ENCODE results near the gene ABTB2.

Gene ABTB2

GRCh38 chr11:34299284-34299972 is 58.4 kb downstream of the ABTB2 start:
- in situ Hi-C loops (cut with MboI; ENCODE audit: low sequenced_read_pairs): no loop called here

GRCh38 chr11:34298871-34299270 is 58.9 kb downstream of the ABTB2 start:
- in situ Hi-C loops (cut with MboI; ENCODE audit: low sequenced_read_pairs): no loop called here

DNA sequence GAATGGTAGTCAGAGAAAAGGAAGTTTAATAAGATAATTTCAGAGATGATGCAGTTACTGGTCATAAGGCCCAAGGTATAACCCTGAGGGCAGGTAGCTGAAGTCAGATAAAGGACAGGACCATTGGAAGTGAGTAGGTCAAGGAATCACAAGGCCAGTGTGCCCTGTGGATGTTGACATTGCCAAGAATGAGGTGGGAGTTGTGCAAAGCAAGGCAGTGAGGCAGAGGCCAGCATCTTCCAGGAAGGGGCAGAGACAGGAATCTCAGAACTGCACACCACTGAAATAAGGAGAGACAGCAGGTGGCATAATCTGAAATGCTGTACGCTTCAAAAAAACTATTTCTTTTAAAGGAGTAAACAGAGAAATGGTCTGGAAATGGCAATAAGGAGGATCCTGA is 61.4 kb downstream of the ABTB2 start:
- in situ Hi-C loops (cut with MboI; ENCODE audit: low sequenced_read_pairs): no loop called here

GRCh38 chr11:34292546-34292945 is 65.3 kb downstream of the ABTB2 start:
- in situ Hi-C loops (cut with MboI; ENCODE audit: low sequenced_read_pairs): no loop called here

DNA sequence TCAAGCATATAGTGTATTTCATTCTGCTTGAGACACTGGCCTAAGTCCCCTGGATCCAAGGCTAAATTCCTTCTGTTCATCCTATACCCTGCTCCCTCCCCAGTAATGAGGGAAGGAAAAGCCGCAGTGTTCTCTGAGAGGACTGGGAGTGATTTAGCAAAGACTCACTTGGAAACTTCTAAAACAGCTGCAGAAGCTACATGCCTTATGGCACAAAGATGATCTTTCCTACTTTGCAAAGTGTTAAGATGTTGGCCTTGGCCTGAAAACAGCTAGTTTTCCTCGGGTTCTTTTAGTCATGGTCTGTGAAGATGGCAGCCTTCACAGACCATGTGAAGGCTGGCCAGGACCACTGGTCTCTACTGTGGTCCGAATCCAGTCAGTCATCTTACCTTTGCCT is 65.7 kb downstream of the ABTB2 start:
- in situ Hi-C loops (cut with MboI; ENCODE audit: low sequenced_read_pairs): no loop called here

GRCh38 chr11:34290926-34291325 is 66.9 kb downstream of the ABTB2 start:
- in situ Hi-C loops (cut with MboI; ENCODE audit: low sequenced_read_pairs): no loop called here

GRCh38 chr11:34288492-34288891 is 69.3 kb downstream of the ABTB2 start:
- in situ Hi-C loops (cut with MboI; ENCODE audit: low sequenced_read_pairs): no loop called here

DNA sequence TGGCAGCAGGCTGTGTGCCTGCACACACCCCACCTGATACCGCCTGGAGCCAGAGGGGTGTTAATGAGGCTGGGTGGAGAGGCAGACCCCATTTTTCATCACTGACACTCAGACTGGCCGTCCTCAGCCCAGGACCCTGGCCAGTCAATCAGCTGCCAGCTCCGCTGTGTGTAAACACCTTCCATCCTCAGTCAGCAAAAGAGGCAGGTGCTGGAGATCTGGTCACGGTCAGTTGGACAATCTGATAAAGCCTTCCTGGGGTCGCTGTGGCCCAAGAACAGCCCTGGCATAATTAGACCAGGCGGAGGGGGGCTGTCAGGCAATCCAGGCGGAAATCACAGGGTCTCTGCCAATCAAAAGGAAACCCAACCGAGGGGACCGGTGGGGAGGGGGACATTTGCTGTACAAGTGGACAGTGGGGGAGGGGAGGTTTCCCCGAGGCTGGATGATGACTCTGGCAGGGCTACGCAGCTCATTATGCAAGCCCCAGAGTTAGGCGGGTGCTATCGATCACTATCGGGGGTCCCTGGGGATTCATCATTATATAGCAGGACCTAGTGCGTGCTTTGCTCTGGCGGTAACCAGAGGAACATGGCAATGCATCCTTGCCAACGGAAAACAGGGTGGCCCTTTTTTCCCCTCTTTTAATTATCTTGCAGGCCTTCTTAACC is 72.9 kb downstream of the ABTB2 start:
- in situ Hi-C loops (cut with MboI; ENCODE audit: low sequenced_read_pairs): no loop called here

GRCh38 chr11:34284156-34284555 is 73.7 kb downstream of the ABTB2 start:
- in situ Hi-C loops (cut with MboI; ENCODE audit: low sequenced_read_pairs): no loop called here

DNA sequence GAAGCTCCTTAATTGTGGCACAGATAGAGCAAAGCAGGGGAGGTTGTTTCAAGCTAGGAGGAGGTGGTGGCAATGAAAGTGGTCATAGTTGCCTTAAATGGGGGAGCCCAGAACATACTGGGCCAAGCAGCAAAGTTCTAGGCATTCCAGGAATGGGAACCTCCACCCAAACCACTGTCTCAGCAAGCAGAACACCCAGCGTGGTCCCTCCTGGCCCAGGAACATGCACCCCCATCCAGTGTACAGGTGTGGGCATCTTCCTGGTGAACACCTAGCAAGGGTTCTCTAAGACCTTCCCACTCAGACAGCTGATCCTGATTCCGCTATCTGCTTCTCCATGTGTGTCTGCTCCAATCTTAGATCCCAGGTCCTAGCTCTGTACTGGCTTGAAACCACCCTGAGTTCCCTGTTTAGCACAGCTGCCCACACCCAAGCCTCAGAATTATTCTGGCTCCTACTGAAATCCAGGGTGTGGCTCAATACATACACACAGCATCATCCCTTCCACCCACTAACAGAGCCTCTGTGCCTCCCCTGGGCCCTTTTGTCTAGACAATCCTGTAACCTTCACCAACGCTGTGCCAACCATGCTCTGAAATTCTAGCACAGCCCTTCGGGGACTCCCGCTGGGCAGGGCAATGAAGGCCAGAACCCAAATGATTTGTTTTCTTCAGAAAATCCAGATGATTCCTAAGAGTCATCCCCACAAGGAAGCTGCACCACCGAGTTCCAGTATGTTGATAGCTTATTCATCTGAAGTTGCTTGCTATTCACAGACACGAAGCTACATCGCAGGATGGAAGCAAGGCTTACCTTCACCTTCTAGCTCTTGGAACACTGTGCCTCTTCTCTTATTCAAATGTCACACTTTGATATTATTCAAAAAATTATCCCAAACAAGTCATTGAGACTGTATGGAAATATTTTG is 76.6 kb downstream of the ABTB2 start:
- in situ Hi-C loops (cut with MboI; ENCODE audit: low sequenced_read_pairs): no loop called here

GRCh38 chr11:34278693-34279297 is 79.0 kb downstream of the ABTB2 start:
- in situ Hi-C loops (cut with MboI; ENCODE audit: low sequenced_read_pairs): no loop called here

DNA sequence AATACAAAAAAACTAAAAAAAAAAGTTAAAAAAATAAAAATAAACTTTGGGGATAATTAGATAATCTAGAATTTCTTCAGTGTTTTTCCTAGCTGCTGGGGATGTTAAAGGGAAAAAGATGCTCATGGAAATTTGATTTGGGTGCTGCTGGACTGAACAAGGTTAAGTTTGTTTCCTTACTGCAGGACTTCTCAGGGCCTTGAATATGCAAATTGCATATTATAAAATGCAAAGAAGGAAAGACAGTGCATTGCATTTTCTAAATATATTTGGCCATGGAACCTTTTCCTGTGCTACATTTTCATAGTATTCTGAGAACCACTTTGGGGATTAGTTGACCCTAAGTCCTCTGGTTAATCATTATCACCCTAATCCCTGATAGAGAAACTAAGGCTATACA is 79.6 kb downstream of the ABTB2 start:
- in situ Hi-C loops (cut with MboI; ENCODE audit: low sequenced_read_pairs): no loop called here

DNA sequence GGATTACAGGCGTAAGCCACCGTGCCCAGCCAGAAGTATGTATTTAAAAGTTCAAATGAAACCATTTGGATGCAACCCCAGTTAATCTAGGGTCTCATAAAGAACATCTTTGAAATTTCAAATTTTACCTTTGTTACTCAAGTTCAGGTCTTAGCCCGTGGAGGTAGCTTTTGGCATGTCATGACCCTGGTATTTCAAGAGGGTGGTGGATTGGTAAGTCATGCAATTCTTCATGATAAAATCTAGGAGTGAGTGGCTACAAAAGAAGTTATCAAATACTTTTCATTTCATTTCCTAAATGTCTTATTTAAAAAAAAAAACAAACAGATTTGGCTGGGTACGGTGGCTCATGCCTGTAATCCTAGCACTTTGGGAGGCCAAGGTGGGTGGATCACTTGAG is 80.6 kb downstream of the ABTB2 start:
- in situ Hi-C loops (cut with MboI; ENCODE audit: low sequenced_read_pairs): no loop called here

- in situ Hi-C loops (cut with MboI; ENCODE audit: low sequenced_read_pairs): no loop called here
Observed at GRCh38 chr11:34276352-34276864, 81.4 kb downstream of the ABTB2 start.

GRCh38 chr11:34275486-34275885 is 82.3 kb downstream of the ABTB2 start:
- in situ Hi-C loops (cut with MboI; ENCODE audit: low sequenced_read_pairs): no loop called here

DNA sequence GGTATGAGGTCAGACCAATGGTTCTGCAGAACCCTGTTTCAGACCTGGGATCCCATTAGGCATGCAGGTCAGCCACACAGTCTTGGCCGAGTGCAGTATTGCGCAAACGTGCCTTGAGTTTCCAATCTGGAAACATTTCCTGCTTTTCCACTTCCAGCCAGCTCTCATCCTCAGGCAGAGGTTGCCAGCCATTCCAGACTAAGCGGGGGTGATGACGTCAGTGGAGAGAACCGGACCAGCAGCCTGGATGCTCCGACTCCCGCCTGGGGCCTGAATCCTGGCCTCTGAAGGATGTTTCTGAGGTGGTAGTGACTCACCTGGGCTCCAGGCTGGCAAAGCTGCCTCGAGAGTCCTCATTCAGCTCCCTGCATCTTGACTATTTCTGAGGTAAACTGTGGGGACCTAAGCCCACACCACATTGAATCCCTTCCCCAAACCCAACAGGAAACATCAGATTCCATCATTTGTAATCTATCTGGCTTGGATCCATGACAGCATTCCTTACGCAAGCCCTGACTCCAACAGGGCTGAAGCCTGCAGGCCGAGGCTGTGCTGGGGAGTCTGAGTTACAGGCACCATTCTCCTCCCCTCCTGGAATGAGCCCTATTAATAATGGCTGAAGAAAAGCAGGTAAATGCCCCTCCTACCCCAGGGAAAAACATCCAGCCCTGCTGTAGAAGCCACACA is 83.0 kb downstream of the ABTB2 start:
- in situ Hi-C loops (cut with MboI; ENCODE audit: low sequenced_read_pairs): no loop called here

DNA sequence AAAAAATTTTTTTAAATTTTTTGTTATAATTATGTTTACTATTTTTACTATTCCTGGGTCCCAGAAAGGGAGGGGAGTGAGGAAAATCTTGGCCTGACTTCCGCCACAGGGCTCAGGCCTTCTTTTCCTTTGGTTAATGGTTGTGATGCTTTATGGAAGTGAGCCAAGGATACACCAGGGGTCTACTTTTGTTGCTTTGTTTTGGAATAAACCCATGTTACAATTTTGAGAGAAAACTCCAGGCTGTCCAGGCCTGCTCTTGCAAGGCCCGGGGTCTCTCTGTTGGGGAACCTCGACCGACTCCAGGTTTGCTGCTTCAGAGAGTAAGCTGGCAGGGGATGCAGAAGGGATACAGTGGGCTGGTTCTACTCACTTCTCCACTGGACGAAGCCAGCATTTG is 84.7 kb downstream of the ABTB2 start:
- in situ Hi-C loops (cut with MboI; ENCODE audit: low sequenced_read_pairs): no loop called here

DNA sequence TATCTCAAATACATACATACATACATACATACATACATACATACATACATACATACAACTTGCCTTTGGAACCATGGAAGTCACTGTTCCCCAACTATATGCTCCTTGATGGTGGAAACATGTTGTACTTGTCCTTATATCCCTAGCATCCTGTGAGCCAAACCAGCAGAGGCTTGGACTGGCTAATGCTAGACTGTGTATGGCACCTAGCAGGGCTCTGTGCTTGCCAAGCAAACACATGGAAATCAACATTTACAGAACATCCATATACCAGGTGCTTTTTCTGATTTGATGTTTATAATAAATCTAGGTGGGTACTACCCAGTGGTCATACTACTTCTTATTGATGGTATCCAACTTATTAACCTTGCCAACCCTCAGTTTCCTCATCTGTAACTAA is 86.1 kb downstream of the ABTB2 start:
- in situ Hi-C loops (cut with MboI; ENCODE audit: low sequenced_read_pairs): no loop called here

DNA sequence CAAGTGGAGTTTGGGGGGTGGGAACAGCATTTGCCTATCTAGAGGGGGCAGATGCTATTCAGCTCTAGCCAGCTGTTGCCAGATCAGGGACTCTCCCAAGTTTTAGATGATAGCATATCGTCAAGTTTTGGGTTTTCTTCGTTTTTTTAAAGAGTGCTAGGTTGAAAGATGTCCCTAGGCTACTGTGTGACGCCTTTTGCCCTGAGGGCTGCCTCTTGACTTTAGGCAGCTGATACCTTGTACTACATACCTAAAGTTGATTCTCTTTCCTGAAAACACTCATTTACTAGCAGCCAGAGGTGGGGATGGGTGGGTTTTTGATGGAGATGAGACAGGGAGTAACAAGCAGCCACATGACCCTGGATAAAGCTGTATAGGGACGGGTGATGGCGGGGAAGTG is 87.1 kb downstream of the ABTB2 start:
- in situ Hi-C loops (cut with MboI; ENCODE audit: low sequenced_read_pairs): no loop called here

- in situ Hi-C loops (cut with MboI; ENCODE audit: low sequenced_read_pairs): no loop called here
Observed at GRCh38 chr11:34269694-34270245, 88.0 kb downstream of the ABTB2 start.
